RWPE2 (cell line): ENCODE results near the gene USP44.

ENCODE experiments used
- ATAC-seq: fragments of 200-7000 bp; cut with Tn5 transposase; 3 replicates; pipeline ENCODE4 v1.9.1; 2021; ENCODE audit warnings: low read depth
- DNase-seq: peaks from one replicate; pipeline ENCODE4 v3.0.0-alpha.2; 2020; ENCODE audit warnings: low spot score
- H3K27ac ChIP-seq: fragments of 450-650 bp; 2 replicates; pipeline ENCODE4 v1.5.1; 2017; ENCODE audit warnings: mild to moderate bottlenecking; ENCODE audit not compliant: poor library complexity, severe bottlenecking
- H3K27me3 ChIP-seq: fragments of 250-450 bp; sonication (Bioruptor Pico); 2 replicates; pipeline ENCODE4 v1.5.1; 2021; ENCODE audit warnings: mild to moderate bottlenecking, moderate library complexity; ENCODE audit not compliant: insufficient read depth, poor library complexity, severe bottlenecking
- H3K36me3 ChIP-seq: fragments of 250-450 bp; sonication (Bioruptor Pico); 2 replicates; pipeline ENCODE4 v1.5.1; 2020; ENCODE audit warnings: low read depth, mild to moderate bottlenecking, moderate library complexity
- H3K4me1 ChIP-seq: fragments of 250-450 bp; sonication (Bioruptor Pico); 2 replicates; pipeline ENCODE4 v1.5.1; 2021; ENCODE audit warnings: mild to moderate bottlenecking, moderate library complexity; ENCODE audit not compliant: insufficient read depth, poor library complexity, severe bottlenecking
- H3K4me3 ChIP-seq: fragments of 250-450 bp; sonication (Bioruptor Pico); 2 replicates; pipeline ENCODE4 v1.5.1; 2021; ENCODE audit warnings: mild to moderate bottlenecking, moderate library complexity; ENCODE audit not compliant: severe bottlenecking
- H3K9me3 ChIP-seq: fragments of 250-450 bp; sonication (Bioruptor Pico); 2 replicates; pipeline ENCODE4 v1.5.1; 2021; ENCODE audit warnings: mild to moderate bottlenecking, moderate library complexity; ENCODE audit not compliant: severe bottlenecking
- TF ChIP-seq, protein P1 (sequence below): fragments of 450-650 bp; IDR thresholded peaks from one replicate; pipeline ENCODE4 v1.5.1; 2017; ENCODE audit warnings: mild to moderate bottlenecking, moderate library complexity; ENCODE audit not compliant: poor library complexity, severe bottlenecking

The USP44 gene

DNA sequence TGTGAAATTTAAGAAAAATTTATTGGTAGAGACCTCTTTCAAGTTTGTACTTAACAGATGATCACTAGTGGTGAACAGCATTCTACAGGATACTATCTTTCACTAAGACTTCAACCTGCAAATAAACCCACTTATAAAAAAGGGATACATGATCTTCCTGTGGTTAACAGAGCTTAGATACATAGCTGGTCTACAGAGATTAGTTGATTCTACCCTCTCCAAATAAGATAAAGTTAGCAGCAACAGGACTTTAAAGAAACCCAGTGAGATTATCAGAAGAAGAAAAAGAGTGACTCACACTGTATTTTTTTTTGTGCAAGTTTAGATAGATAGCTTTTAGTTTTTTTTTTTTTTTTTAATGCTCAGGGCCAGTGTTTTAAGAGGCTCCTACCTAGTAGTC is 34.5 kb downstream of the USP44 start:
- DNase-seq: no peak
- no peaks in the 10 kb centered on the region for H3K4me1 ChIP-seq
- ATAC-seq: no peak
- peaks cover 3% of the 10 kb centered on the region for H3K9me3 ChIP-seq
- peaks cover 33% of the 10 kb centered on the region for H3K36me3 ChIP-seq
- no peaks in the 10 kb centered on the region for H3K27me3 ChIP-seq
- no peak overlapping the region for H3K27ac ChIP-seq
- TF ChIP-seq, protein P1, sequence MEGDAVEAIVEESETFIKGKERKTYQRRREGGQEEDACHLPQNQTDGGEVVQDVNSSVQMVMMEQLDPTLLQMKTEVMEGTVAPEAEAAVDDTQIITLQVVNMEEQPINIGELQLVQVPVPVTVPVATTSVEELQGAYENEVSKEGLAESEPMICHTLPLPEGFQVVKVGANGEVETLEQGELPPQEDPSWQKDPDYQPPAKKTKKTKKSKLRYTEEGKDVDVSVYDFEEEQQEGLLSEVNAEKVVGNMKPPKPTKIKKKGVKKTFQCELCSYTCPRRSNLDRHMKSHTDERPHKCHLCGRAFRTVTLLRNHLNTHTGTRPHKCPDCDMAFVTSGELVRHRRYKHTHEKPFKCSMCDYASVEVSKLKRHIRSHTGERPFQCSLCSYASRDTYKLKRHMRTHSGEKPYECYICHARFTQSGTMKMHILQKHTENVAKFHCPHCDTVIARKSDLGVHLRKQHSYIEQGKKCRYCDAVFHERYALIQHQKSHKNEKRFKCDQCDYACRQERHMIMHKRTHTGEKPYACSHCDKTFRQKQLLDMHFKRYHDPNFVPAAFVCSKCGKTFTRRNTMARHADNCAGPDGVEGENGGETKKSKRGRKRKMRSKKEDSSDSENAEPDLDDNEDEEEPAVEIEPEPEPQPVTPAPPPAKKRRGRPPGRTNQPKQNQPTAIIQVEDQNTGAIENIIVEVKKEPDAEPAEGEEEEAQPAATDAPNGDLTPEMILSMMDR: no peak
- no peak overlapping the region for H3K4me3 ChIP-seq

DNA sequence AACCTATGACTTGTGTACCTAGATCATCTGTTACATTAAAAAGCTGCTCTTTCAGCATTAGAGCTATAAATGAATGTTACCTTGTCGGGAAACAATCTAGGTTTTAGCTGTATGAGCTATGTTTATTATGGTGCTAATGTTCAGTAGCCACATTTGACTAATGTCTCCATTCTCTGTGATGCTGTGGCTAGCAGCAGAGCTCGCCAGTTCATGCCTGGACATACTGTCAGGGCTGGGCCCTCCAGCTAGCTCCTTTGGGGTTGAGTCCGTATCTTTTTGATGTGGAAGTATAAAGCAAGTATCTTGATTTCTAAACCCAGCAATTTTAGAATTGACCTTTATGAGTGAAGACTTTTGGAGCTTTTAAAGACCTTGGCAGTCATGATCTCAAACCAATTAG is 36.1 kb downstream of the USP44 start:
- H3K9me3 ChIP-seq: peaks cover 3% of the 10 kb centered on the region
- no peaks in the 10 kb centered on the region for H3K4me1 ChIP-seq
- TF ChIP-seq, protein P1: no peak
- DNase-seq: no peak
- H3K27me3 ChIP-seq: no peaks in the 10 kb centered on the region
- H3K27ac ChIP-seq: no peak overlapping the region
- no peak for ATAC-seq
- peaks cover 45% of the 10 kb centered on the region for H3K36me3 ChIP-seq
- H3K4me3 ChIP-seq: no peak overlapping the region

DNA sequence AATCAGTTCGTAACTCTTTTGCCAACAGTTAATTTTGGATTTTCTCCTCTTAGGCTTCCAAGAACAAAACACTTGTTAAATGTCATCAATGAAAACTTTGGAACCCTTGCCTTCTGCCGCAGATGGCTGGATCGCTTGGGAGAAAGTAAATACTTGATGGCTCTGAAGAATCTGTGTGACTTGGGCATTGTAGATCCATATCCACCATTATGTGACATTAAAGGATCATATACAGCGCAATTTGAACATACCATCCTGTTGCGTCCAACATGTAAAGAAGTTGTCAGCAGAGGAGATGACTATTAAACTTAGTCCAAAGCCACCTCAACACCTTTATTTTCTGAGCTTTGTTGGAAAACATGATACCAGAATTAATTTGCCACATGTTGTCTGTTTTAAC is 37.7 kb downstream of the USP44 start:
- peaks cover 59% of the 10 kb centered on the region for H3K36me3 ChIP-seq
- ATAC-seq: no peak
- H3K9me3 ChIP-seq: peaks cover 3% of the 10 kb centered on the region
- DNase-seq: no peak
- no peaks in the 10 kb centered on the region for H3K27me3 ChIP-seq
- no peak overlapping the region for H3K4me3 ChIP-seq
- TF ChIP-seq, protein P1: no peak
- no peaks in the 10 kb centered on the region for H3K4me1 ChIP-seq
- no peak overlapping the region for H3K27ac ChIP-seq

DNA sequence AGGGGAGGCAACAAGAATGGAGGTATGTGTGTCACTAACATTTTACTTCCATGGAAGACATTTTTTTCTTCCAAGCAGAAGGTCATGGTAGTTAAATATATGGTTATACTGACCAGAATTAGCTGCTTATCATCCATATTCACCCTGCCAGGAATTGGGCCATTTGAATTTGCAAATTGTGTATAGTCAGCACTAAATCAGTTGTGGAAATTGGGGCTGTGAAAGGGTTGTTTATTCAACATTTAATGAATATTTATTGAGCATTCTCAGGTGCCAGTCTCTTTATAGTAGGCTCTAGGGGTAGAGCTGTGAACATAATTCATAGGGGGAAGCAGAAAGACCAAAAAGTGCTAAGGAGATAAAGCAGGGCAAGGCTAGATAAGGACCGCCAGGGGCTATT is 39.3 kb downstream of the USP44 start:
- no peaks in the 10 kb centered on the region for H3K9me3 ChIP-seq
- TF ChIP-seq, protein P1: no peak
- peaks cover 75% of the 10 kb centered on the region for H3K36me3 ChIP-seq
- no peak overlapping the region for H3K27ac ChIP-seq
- H3K4me1 ChIP-seq: no peaks in the 10 kb centered on the region
- ATAC-seq (no peak), DNase-seq (no peak)
- H3K27me3 ChIP-seq: no peaks in the 10 kb centered on the region
- H3K4me3 ChIP-seq: no peak overlapping the region

DNA sequence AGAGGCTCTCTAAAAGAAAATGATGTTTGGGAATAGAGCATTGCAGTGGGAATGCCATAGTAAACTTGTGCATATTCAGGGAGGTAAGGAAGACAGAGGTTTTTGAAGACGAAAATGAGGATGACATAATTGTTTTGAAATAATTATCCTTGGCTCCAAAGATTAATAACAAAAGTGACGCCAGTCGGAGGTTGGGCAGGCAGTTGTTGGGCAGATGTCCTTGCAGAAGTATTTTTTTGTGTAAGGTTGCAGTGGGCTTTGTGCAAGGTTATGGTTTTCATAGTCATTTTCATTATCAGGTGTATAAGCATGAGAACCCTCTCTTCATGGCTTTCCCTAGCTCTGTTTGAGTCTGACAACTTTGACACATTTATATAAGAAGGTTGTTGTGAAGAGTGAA is 42.0 kb downstream of the USP44 start:
- TF ChIP-seq, protein P1: no peak

More for the DNA sequence above, 42.0 kb downstream of the USP44 start:
- H3K27me3 ChIP-seq: no peaks in the 10 kb centered on the region
- peaks cover 90% of the 10 kb centered on the region for H3K36me3 ChIP-seq
- H3K4me1 ChIP-seq: no peaks in the 10 kb centered on the region
- ATAC-seq (no peak), DNase-seq (no peak)
- no peak overlapping the region for H3K4me3 ChIP-seq
- no peaks in the 10 kb centered on the region for H3K9me3 ChIP-seq
- no peak overlapping the region for H3K27ac ChIP-seq
